ENCODE measurements around the gene TMED1.

TMED1 gene

GRCh38 chr19:10831987-10832938 is 3.7 kb downstream of the TMED1 start:
- no peak for DNase-seq (ENCODE audit: low read depth)

- DNase-seq (ENCODE audit: low read depth) = no peak
Observed at GRCh38 chr19:10830931-10831779, 4.9 kb downstream of the TMED1 start.

GRCh38 chr19:10830370-10830769 is 5.6 kb downstream of the TMED1 start:
- no peak for DNase-seq (ENCODE audit: low read depth)

- no peak for DNase-seq (ENCODE audit: low read depth)
Observed at GRCh38 chr19:10829967-10830366, 6.0 kb downstream of the TMED1 start.

GRCh38 chr19:10828981-10829821 is 6.8 kb downstream of the TMED1 start:
- no peak for DNase-seq (ENCODE audit: low read depth)

- no peak for DNase-seq (ENCODE audit: low read depth)
Observed at GRCh38 chr19:10826846-10827245, 9.2 kb downstream of the TMED1 start.

- DNase-seq (ENCODE audit: low read depth) = no peak
Observed at GRCh38 chr19:10826231-10826630, 9.8 kb downstream of the TMED1 start.

- DNase-seq (ENCODE audit: low read depth) = no peak
Observed at GRCh38 chr19:10823690-10824089, 12.3 kb downstream of the TMED1 start.

- DNase-seq (ENCODE audit: low read depth) = no peak
Observed at GRCh38 chr19:10820173-10820572, 15.8 kb downstream of the TMED1 start.

GRCh38 chr19:10819124-10820060 is 16.6 kb downstream of the TMED1 start:
- no peak for DNase-seq (ENCODE audit: low read depth)

GRCh38 chr19:10818301-10819123 is 17.5 kb downstream of the TMED1 start:
- no peak for DNase-seq (ENCODE audit: low read depth)

GRCh38 chr19:10817291-10818038 is 18.5 kb downstream of the TMED1 start:
- no peak for DNase-seq (ENCODE audit: low read depth)

- no peak for DNase-seq (ENCODE audit: low read depth)
Observed at GRCh38 chr19:10816691-10817090, 19.3 kb downstream of the TMED1 start.

GRCh38 chr19:10815969-10816644 is 19.9 kb downstream of the TMED1 start:
- DNase-seq (ENCODE audit: low read depth) = no peak

- DNase-seq (ENCODE audit: low read depth) = no peak
Observed at GRCh38 chr19:10815007-10815536, 20.9 kb downstream of the TMED1 start.

GRCh38 chr19:10812902-10813404 is 23.1 kb downstream of the TMED1 start:
- no peak for DNase-seq (ENCODE audit: low read depth)

GRCh38 chr19:10812196-10812595 is 23.8 kb downstream of the TMED1 start:
- DNase-seq (ENCODE audit: low read depth) = no peak

Data from activated gamma-delta T cell treated with anti-CD3 and anti-CD28 coated beads, Interleukin-2, amount 50 U/mL, for 16 hours (primary cell).